GM13976 (cell line): ENCODE measurements around the gene EFEMP2.

Source experiments
- DNase-seq: peaks from one replicate; pipeline ENCODE4 v3.0.0; 2012; ENCODE audit warnings: low spot score
- in situ Hi-C: fragments of 300-500 bp; cut with MboI; formaldehyde crosslinking; loops from one replicate; pipeline ENCODE4 v1.12.0; 2022; ENCODE audit warnings: low sequenced_read_pairs, mixed read lengths, inconsistent platforms; ENCODE audit not compliant: unreplicated experiment
- TF ChIP-seq, protein P1 (sequence below): IDR thresholded peaks from 2 replicates; pipeline ENCODE4 v1.5.1; 2012; ENCODE audit warnings: borderline replicate concordance, mild to moderate bottlenecking; ENCODE audit not compliant: insufficient read depth; ENCODE audit errors: extremely low read depth, missing control alignments, control extremely low read depth

EFEMP2 gene

DNA sequence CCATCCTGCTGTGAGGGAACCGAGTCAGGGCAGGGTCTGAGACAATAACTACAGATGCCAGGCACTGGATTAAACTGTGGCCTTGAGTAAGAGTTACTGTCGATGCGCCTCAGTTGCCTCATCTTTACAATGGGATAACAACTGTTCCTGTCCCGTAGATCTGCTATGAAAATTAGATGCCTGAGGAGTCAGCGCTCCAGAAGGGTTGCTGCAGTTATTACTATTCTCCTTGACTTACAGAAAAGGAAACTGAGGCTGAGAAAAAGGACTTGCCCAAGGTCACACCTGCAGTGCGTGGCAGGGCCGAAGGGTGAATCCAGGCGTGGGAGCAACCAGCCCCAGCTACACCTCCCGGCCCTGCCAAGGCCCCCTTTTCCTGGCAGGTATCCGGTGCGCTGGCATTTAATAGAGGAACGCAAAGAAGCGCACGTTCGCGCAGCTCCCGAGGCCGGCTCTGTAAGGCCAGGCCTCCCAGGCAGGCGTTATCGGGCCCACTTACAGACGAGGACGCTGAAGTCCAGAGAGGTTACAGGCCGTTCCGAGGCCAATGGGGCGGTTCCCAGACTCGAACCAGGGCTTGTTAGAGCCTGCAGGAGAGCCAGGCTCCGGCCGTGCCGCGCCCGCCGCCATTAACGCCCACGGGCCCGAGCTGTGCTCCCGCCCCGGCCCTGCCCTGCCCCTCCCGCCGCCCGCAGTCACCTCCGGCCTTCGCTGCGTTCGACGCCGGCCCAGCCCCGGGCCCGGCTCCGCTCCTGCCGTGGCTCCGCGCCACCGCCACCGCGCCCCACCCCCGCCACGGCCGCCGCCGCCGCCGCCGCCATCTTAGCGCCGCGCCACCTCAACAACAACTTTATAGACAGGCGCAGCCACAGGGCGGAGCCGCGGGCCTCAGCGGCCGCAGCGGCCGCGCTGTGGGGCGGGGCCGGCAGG, 45.9 kb upstream of the EFEMP2 start, which contains the start of gene C11orf68:
Gene C11orf68 (minus strand): TSS at position 852 of the 930 bp plus-strand sequence. CDS start 31 bp downstream, at position 821.
- DNase-seq, result no peak
- in situ Hi-C loops, result no loop called here
- TF ChIP-seq, protein P1, sequence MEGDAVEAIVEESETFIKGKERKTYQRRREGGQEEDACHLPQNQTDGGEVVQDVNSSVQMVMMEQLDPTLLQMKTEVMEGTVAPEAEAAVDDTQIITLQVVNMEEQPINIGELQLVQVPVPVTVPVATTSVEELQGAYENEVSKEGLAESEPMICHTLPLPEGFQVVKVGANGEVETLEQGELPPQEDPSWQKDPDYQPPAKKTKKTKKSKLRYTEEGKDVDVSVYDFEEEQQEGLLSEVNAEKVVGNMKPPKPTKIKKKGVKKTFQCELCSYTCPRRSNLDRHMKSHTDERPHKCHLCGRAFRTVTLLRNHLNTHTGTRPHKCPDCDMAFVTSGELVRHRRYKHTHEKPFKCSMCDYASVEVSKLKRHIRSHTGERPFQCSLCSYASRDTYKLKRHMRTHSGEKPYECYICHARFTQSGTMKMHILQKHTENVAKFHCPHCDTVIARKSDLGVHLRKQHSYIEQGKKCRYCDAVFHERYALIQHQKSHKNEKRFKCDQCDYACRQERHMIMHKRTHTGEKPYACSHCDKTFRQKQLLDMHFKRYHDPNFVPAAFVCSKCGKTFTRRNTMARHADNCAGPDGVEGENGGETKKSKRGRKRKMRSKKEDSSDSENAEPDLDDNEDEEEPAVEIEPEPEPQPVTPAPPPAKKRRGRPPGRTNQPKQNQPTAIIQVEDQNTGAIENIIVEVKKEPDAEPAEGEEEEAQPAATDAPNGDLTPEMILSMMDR, result no peak

GRCh38 chr11:65917434-65918210, 45.0 kb upstream of the EFEMP2 start:
- in situ Hi-C loops, result no loop called here
- TF ChIP-seq, protein P1, result no peak
- DNase-seq, result no peak

DNA sequence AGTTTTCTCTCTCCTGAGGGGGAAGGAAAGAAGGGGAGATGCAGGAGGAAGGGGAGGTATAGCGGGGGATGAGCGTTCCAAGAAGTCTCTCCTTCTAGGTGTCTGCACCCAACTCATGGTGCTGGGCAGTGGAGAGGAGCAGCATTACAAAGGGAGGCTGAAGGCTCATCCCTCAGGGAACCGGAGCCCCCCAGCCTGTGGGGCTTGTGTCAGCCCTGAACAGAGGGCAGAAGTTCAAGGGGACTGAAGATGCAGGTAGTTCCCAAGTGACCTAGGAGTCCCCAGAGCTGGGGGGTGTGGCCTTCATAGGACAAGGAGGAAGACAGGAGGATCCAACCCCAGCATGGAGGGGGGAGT, 44.5 kb upstream of the EFEMP2 start:
- in situ Hi-C loops, result no loop called here
- DNase-seq, result no peak
- TF ChIP-seq, protein P1, result no peak

DNA sequence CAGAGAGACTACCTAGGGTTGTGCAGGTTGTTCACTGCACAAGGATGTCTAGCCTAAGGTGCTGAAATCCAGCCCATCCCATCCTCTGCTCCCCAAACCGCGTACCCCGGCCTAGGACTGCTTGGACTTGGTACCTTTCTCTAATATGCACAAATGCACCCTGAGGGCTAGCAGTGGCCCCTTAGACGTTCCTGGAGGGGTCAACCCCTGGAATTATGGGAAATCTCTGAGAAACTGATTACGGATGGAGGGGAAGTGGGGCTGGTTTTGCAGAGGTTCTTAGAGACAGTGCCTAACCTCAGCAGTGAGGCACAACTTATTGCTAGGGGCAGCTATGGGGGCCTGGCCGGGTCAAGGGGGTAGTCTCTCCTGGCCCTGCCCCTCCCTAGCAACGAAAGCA, 43.8 kb upstream of the EFEMP2 start:
- DNase-seq, result no peak
- TF ChIP-seq, protein P1, result no peak
- in situ Hi-C loops, result no loop called here

DNA sequence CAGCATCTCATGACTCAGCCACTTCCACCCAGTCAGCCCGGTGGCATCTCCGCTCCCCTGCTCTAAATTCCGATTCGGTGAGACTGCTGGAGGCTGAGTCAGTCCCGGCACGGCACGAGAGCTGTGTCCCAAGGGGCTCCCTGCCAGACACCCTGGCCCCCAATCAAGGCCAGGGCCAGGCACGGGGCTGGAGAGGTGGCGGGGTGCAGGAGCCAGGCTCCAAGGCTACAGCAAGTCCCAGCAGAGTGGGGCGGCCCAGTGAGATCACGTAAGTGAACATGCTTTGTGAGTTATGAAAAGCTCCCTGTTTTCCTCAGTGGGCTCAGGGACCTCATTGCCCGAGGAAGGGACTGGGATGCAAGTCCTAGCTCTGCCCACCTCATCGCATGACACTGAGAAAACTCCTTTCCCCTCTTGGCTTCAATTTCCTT, 43.2 kb upstream of the EFEMP2 start:
- no peak for DNase-seq
- in situ Hi-C loops, result no loop called here
- TF ChIP-seq, protein P1, result no peak

GRCh38 chr11:65915101-65915820, 42.7 kb upstream of the EFEMP2 start:
- TF ChIP-seq, protein P1, result no peak
- in situ Hi-C loops, result no loop called here
- no peak for DNase-seq
